ENCODE measurements around the gene SOCS3.

GRCh38 chr17:78345791-78346494 is 13.9 kb downstream of the SOCS3 start:
- TF ChIP-seq, protein P1, sequence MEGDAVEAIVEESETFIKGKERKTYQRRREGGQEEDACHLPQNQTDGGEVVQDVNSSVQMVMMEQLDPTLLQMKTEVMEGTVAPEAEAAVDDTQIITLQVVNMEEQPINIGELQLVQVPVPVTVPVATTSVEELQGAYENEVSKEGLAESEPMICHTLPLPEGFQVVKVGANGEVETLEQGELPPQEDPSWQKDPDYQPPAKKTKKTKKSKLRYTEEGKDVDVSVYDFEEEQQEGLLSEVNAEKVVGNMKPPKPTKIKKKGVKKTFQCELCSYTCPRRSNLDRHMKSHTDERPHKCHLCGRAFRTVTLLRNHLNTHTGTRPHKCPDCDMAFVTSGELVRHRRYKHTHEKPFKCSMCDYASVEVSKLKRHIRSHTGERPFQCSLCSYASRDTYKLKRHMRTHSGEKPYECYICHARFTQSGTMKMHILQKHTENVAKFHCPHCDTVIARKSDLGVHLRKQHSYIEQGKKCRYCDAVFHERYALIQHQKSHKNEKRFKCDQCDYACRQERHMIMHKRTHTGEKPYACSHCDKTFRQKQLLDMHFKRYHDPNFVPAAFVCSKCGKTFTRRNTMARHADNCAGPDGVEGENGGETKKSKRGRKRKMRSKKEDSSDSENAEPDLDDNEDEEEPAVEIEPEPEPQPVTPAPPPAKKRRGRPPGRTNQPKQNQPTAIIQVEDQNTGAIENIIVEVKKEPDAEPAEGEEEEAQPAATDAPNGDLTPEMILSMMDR (conservative IDR thresholded peaks at IDR 0.05; ENCODE audit: low read length): no peak
- no peak for TF ChIP-seq EZH2phosphoT487 (IDR thresholded peaks at IDR 0.05; ENCODE audit: borderline replicate concordance, low read depth, low read length)

Data from OCI-LY7 (cell line).